Activated CD4-positive, alpha-beta T cell treated with anti-CD3 and anti-CD28 coated beads for 24 hours (primary cell): ENCODE data around the gene ZNF554.

ENCODE experiments used
- DNase-seq, 2 donors: peaks; one replicate each; pipeline ENCODE4 v3.0.0-alpha.2; 2020; ENCODE audit warnings: low read depth in 2 of 2

The ZNF554 gene

DNA sequence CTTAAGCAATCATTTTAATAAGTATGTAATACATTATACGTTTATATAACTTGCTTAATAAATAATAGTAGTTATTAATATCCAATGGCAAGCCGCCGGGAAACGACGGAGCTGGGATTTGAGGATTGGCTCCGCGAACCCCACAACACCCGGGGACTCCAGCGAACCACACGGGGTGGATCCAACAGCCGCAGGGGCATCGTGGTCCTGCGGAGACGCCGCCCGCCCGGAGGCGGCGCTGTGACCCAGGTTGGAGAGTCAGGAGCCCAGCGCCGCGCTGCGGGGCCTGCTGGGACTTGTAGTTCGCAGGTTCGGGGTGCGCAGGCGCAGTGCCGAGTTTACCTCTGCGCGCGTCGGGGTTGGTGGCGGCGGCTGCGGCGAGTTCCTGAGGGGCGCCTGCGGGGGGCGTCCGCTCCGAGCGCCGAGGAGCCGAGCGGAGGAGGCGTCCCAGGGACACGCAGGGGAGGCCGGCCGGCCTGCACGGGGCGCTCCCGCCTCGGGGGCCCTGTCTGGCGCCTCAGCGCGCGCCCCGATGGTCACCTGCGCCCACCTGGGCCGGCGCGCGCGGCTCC, at the start of gene ZNF554:
Gene ZNF554 (plus strand): TSS at position 329 of the 572 bp plus-strand sequence. CDS start 204 bp downstream, at position 533.
- DNase-seq, result peak; percentile 99

GRCh38 chr19:2770055-2771013, 49.3 kb upstream of the ZNF554 start:
- DNase-seq, result no peak

- DNase-seq, result no peak
These were observed 47.6 kb upstream of the ZNF554 start for GRCh38 chr19:2771786-2772674.

DNA sequence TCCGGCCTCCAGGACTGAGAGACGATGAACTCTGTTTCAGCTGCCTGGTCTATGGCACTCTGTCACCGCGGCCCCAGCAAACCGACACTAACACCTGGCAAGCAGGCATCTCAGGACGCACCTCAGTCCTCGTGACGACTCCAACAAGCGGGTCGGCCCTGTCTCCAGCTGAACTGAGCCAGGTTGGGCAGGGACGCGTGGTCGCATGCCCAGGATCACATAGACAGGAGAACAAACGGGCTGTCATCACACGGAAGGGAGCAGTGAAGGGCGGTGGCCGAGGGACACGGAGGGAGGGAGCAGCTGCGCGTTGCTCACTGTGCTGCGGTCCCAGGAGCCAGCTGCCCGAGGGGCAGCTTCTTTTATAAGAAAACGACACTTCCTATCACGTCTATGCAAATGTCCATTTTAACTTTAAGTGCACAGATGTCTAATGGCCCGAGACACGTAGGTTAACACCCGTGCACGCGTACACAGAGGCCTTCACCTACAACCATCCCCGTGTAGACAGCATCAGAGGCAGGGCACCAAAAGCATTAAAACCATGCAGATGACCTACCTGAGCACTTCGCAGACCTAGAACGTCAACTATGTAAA, 45.5 kb upstream of the ZNF554 start:
- DNase-seq, result no peak

DNA sequence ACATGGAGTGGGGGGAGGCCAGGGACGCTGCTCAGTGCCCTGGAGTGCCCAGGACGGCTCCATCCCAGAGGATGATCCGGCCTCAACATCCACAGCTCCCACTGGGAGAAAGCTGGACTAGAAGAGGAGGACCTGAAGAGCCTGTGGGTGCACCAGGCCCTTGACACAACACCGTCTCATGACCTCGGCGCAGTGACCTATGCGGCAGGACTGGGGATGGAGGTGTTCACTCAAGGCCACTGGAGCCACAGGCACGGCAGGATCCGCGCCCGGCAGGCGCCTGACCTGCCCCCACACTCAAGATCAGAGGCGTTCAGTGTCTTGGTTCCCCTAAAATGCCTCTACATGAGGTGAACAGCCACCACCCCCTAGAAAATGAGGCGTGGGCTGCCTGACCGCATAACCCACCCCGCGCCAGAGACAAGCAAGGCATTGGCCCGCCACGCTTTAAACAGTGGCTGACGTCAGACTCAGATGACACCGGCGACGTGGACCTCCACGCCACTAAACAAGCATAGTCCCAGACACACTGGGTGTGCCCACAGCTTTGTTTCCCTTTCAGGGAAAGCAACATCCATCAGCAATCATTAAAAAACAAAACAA, 44.6 kb upstream of the ZNF554 start:
- no peak for DNase-seq

- DNase-seq, result peak; percentile 36 to 66
These were observed 43.9 kb upstream of the ZNF554 start for GRCh38 chr19:2775556-2776430.

DNA sequence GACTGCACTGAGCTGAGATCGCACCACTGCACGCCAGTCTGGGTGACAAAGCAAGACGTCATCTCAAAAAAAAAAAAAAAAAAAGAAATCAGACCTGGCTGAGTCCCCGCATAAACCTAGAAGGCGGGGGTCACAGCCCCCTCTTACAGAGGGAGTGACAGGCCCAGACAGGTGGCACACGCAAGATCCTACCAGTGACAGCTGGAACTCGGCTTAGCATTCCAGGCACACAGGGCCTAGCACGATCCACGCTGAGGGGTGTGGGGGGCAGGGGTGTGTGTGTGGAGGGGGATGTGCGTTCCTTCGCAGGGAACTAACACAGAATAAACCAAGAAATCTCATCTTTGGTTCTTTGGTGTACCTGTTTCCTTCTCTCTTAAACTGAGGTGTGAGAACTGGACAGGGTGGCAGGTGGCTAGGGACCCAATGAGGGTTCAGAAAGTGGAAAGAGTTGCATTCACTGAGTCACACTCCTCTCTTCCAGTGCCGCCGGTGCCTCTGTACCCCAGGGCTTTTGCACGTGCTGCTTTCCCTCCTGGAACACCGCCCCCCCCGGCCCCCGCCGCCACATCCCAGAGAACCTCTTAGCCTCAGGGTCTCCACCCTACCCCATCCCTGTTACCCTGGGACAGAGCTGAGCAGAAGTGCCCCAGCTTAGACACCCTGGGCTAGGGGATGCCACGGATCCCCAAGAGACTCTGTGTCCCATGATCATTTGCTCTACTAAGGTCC, 41.5 kb upstream of the ZNF554 start:
- no peak for DNase-seq

- DNase-seq, result no peak
These were observed 40.4 kb upstream of the ZNF554 start for GRCh38 chr19:2779121-2779740.

DNA sequence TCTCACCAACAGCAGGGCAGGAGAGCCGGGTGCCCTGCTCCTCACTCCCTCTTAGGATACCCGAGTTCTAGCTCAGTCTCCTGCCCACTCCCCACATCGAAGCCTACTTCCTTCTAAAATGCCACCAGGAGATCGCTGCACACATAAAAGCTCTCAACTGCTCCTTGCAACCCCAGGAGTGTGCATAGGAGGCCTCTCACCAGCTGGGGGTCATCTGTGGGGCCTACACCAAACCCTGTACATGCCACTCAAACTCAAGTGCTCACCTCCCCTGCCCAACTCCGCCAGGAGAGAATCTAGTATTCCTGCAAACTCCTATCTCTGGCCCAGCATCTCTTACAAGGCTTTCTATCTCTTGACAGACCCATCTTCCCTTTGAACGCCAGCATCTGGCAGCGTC, 39.4 kb upstream of the ZNF554 start:
- no peak for DNase-seq

- no peak for DNase-seq
These were observed 37.2 kb upstream of the ZNF554 start for GRCh38 chr19:2782329-2782935.

GRCh38 chr19:2782936-2783780, 36.5 kb upstream of the ZNF554 start, which contains the start of gene SGTA:
Gene SGTA (minus strand): TSS chr19:2783273. CDS start chr19:2769068, 14,205 bp downstream.
- peak; percentile 91 to 94 for DNase-seq

- DNase-seq, result no peak
These were observed 35.9 kb upstream of the ZNF554 start for GRCh38 chr19:2783781-2784145.

GRCh38 chr19:2785244-2785997, 34.2 kb upstream of the ZNF554 start, which contains the start of gene THOP1:
Gene THOP1 (plus strand): TSS chr19:2785503. CDS start chr19:2785663, 160 bp downstream.
- DNase-seq, result peak; percentile 99 to 100

DNA sequence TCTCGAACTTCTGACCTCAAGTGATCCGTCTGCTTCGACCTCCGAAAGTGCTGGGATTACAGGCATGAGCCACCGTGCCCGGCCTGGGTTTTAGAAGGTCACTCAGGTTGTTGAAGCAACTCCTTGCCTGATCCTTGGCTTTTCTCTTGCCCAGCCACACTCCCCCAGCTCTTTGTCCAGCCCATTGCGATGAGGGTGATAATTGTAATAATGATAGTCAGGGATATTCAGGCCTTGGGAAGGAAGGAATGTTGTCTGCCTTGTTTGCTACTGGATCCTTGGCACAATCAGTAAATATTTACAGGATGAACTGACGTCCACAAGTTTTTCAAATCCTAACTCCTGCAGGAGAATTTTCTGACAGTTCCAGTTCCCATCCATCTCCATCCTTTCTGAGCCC, 32.6 kb upstream of the ZNF554 start:
- DNase-seq, result no peak

DNA sequence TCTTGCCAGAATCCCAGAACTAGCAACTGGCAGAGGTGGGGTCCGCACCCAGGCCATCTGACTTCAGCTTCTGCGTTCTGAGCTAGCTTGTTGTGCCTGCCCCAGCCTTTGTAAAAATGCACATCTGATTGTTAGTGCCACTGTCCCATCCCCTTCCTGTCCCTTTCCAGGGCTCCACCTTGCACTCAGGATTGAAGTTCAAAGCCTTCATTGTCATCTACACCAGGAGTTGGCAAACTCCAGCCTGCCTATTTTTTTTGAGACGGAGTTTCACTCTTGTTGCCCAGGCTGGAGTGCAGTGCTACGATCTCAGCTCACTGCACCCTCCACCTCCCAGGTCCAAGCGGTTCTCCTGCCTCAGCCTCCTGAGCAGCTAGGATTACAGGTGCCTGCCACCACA, 31.4 kb upstream of the ZNF554 start:
- DNase-seq, result no peak

- DNase-seq, result no peak
These were observed 29.5 kb upstream of the ZNF554 start for GRCh38 chr19:2790194-2790556.
